ENCODE measurements around the gene TRPM8.

TRPM8 gene

DNA sequence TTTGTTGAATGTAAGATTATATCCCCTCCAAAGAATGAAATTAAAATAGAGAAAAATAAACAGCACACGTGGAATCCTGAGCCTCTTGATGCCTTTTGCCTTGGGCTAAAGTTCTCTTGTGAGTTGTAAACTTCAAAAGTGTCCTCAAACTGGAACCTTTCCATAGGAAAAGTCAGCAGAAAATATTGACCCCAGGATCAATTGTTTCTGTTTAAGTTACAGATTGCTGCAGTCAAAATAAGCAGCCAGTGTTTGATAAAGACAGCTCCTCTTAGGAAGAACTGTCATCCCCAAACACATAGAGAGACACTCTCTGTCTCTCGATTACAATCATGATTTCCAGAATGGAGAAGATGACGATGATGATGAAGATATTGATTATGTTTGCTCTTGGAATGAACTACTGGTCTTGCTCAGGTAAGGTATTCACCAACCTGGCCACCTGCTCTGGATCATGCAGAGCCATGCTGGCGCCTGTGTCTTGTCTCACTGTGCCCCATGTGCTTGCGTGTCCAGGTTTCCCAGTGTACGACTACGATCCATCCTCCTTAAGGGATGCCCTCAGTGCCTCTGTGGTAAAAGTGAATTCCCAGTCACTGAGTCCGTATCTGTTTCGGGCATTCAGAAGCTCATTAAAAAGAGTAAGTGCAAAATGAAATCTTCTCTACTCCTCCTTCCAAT is 133.4 kb downstream of the TRPM8 start, which contains the start of gene SPP2:
SPP2 (plus strand) TSS at position 248 of the 681 bp plus-strand sequence; CDS start at position 333, 85 bp downstream.
- DNase-seq: no peak

GRCh38 chr2:234051374-234052070 is 134.3 kb downstream of the TRPM8 start:
- no peak for DNase-seq

DNA sequence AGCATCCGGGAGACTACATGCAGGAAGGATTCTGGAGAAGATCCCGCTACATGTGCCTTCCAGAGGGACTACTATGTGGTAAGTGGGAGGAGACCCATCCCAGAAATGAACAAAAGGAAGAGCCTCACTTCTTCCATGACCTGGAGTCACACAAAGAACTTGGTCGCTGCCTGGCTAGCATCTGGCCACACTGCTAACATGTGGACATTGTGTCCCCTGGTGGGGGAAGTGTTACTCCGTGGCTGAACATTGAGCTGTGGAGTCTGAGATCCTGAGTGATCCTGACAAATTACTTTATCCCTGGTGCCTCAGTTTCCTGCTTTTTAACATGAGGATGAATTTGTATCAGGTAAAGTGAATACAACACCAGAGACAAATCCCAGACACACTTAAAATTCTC is 141.7 kb downstream of the TRPM8 start:
- no peak for DNase-seq

- no peak for DNase-seq
Observed at GRCh38 chr2:234060236-234060635, 143.1 kb downstream of the TRPM8 start.

DNA sequence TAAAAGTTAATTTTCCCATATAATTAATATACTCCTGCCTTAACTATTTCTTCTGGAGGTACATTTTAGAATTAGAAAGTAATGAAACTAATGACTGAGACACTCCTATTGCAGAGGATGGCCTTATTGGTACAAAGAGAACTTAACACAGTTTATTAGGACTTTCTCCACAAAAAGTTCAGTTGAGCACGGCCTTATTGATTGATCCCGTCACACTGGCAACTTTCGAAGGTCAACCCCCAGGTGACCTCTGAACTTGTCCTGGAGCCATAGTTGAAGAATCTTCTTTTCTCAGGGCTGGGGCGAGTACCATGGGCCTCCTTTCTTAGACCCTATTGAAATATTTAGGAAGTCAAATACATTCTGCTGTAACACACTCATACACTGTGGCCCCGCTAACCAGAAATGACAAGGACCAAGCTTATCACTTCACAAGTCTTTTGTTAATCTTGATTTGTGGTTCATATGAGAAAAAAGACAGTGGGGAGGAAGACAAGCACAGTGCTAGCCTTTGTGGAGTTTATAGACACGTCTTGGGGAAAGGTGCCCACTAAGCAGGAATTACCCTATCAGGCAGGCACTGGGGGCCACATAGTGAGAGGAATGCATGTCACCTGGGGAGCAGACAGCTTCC is 144.6 kb downstream of the TRPM8 start:
- no peak for DNase-seq

- DNase-seq: no peak
Observed at GRCh38 chr2:234066587-234066986, 149.4 kb downstream of the TRPM8 start.

Data from activated CD4-positive, alpha-beta T cell treated with anti-CD3 and anti-CD28 coated beads, Interleukin-2, amount 50 U/mL, for 1 hour (primary cell).